ENCODE data around the gene ABAT.

GRCh38 chr16:8696880-8697279, 22.5 kb downstream of the ABAT start:
- TF ChIP-seq CTCF (IDR thresholded peaks at IDR 0.05; ENCODE audit: low read depth, low read length) (no peak), POLR2A (IDR thresholded peaks at IDR 0.05; ENCODE audit: extremely low read depth, insufficient read length) (no peak), MAX (IDR thresholded peaks at IDR 0.05; ENCODE audit: low read depth, low read length) (no peak)
